HL-60/S4 treated with retinoic acid at 250 ng/mL for 4 days and 3 days (cell line): ENCODE data around the gene ZNF154.

Experiments used
- in situ Hi-C: fragments of 300-500 bp; cut with MboI; formaldehyde crosslinking; loops from 2 replicates; pipeline ENCODE4 v1.7.0; 2022; ENCODE audit warnings: low sequenced_read_pairs

ZNF154 gene

DNA sequence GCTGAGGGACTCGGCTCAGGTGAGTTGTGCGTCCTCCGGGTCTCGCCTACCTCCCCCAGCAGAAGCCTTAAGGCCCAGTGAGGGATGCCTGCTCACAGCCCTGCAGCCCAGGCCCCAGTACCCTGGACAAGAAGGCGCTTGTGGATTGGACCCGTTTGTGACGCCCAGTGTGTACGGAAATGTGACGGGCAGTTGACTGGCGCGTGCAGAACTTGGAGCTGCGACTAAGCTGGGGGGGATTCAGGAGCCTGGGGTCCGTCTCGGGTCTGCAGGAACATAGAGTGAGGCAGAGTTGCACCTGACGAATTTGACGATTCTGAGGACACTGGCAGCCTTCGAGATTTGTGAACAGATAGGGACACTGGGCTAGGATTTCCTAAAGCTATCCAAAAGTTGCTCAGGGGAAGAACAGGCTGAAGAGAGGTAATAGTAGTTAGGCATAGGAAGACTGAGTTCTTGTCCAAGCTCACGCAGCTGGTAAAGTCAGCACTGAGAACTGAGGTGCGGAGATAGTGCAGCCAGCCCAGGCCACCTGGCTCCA is 26.7 kb downstream of the ZNF154 start:
- in situ Hi-C loops = no loop called here

DNA sequence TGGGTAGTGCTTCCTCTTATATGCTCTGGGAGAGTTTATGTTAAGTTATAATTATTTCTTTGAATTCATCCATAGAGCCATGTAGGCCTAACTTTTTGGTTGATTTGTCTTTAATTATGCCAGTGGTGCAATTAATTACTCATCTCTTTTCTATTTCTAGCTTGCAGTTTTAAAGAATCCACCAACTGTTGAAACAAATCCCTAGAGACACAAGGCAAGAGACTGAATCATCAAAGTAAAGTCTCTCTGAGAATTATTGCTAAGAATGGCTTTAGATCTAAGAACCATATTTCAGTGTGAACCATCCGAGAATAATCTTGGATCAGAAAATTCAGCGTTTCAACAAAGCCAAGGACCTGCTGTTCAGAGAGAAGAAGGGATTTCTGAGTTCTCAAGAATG is 33.1 kb downstream of the ZNF154 start:
- in situ Hi-C loops = no loop called here

DNA sequence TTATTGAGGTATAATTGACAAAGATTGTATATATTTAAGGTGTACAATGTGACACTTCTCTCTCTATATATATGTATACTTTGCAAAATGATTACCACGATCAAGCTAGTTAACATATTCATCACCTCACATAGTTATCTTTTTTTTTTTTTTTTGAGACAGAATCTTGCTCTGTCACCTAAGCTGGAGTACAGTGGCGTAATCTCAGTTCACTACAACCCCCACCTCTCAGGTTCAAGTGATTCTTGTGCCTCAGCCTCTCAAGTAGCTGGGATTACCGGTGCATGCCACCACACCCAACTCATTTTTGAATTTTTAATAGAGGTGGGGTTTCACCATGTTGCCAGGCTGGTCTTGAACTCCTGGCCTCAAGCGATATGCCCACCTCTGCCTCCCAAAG is 36.5 kb downstream of the ZNF154 start:
- in situ Hi-C loops = no loop called here

DNA sequence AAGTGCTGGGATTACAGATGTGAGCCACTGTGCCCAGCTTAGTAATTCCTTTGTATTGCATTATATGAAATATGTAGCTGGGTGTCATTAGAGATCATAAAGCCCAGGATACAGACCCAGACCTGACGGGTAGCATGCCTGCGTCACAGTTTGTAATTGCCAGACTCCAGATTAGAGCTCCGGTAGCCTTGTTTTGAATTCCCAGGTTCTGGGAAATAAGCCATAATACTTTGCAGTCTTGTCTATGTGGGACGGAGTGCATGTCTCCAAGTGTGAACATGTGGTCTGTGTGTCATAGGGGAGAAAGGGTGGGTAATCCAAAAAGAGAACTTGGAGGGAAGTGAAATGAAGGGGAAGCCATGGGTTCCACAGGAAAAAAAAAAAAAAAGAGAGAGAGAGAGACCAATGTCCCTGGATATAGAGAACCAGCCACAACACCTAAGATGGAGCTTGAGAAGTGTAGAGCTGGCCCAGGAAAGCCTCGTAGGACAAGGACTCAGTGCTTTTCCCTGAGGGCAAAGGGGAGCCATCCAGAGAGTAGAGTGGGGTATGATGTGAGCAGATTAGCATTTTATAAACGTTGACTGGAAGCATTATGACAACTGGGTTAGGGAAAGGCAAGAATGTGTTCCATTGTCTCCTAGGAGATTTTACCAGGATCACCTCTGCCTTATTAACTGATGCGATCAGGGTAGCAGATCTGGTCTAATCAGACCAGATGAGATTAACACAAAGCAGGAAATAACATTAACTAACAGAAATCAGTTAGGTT is 37.7 kb downstream of the ZNF154 start:
- in situ Hi-C loops = no loop called here

DNA sequence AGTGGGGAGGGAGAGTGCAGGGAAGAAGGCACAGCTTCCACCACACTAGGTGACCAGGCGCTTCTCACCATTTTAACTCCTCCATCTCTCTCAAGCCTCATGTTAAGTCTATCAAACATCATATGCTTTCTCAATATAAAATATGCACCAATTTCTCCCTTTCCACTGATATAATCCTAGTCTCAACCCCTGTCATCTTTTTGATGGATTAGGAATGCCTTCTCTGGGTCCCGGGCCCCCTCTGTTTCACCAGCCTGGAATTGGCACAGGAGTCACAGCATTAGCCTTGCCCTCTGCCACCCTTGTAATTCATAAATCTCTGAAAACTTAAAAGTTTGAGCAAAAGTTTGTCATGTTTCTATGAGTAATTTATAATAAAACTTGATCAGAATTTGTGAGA is 40.4 kb downstream of the ZNF154 start, which contains the start of gene ZSCAN4:
Gene ZSCAN4, plus strand, starts transcription at position 301 of the 400 bp plus-strand sequence. CDS start 7,211 bp downstream, outside the sequence.
- in situ Hi-C loops = no loop called here

- in situ Hi-C loops = no loop called here
These were observed 41.8 kb downstream of the ZNF154 start for GRCh38 chr19:57667228-57667627.

- in situ Hi-C loops = no loop called here
These were observed 43.7 kb downstream of the ZNF154 start for GRCh38 chr19:57665261-57665806.

- in situ Hi-C loops = no loop called here
These were observed 44.5 kb downstream of the ZNF154 start for GRCh38 chr19:57664269-57665127.

- in situ Hi-C loops = no loop called here
These were observed 52.7 kb downstream of the ZNF154 start for GRCh38 chr19:57656346-57656745.

- in situ Hi-C loops = no loop called here
These were observed 53.6 kb downstream of the ZNF154 start for GRCh38 chr19:57655443-57655842.

- in situ Hi-C loops = no loop called here
These were observed 55.3 kb downstream of the ZNF154 start for GRCh38 chr19:57653689-57654088.

DNA sequence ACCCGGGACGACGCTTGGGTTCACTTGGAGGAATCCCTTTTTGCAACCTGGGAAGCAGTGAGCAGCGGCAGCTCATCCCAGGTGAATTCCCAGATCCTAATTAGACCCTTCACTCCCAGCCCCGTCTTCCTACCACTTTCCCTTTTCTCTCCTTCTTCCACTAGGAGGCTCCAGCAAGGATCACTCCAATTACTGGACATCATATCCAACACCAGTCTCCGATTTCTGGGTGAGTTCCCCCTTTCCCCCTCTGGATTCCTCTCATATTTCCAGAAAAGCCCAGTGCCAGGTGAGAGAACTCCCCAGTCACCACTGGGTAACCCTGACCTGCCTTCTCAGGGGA is 57.4 kb downstream of the ZNF154 start:
- in situ Hi-C loops = no loop called here

DNA sequence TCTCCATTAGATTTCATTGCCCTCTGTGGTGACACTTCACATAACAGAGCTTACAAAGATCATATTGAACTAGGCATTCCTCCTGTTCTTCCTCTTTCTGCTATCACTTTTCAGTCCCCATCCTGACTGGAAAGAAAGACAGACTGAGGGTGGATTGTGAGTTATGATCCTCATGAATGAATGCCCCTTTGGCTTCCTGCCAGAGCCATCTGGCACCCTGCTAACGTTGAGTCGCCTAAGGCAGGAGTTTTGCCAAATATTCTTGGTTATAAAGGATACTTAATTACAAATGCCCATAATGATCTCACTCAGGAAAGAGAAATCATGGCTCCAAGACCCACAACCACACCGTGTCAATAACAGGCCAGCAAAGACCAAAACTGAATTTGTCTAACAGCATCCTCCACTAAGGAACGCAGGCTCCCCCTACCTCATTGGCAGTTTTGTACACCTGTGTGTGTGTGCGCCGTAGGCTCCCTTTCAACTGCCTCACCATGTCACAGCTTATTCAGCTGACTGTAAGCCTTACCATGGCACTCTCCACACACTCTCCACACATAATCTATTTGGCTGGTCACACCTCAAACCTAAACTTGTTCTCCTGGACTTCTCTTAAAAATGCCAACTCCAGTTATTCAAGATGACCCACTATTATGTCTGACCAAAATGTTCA is 60.5 kb downstream of the ZNF154 start:
- in situ Hi-C loops = no loop called here
